GM21576 (cell line): ENCODE measurements around the gene GOLGA8B.
"Not testable (repeated sequence)": the region's sequence is repeated elsewhere in the genome, so short reads cannot be mapped to it uniquely, and the experiment has no call there.

Experiments
- ATAC-seq: cut with Tn5 transposase; IDR thresholded peaks from one replicate; pipeline ENCODE4 v1.9.1; 2021; ENCODE audit warnings: mild to moderate bottlenecking, moderate library complexity; ENCODE audit not compliant: unreplicated experiment

Gene GOLGA8B, protein sequence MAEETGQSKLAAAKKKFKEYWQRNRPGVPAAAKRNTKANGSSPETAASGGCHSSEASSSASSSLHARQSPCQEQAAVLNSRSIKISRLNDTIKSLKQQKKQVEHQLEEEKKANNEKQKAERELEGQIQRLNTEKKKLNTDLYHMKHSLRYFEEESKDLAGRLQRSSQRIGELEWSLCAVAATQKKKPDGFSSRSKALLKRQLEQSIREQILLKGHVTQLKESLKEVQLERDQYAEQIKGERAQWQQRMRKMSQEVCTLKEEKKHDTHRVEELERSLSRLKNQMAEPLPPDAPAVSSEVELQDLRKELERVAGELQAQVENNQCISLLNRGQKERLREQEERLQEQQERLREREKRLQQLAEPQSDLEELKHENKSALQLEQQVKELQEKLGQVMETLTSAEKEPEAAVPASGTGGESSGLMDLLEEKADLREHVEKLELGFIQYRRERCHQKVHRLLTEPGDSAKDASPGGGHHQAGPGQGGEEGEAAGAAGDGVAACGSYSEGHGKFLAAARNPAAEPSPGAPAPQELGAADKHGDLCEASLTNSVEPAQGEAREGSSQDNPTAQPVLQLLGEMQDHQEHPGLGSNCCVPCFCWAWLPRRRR

DNA sequence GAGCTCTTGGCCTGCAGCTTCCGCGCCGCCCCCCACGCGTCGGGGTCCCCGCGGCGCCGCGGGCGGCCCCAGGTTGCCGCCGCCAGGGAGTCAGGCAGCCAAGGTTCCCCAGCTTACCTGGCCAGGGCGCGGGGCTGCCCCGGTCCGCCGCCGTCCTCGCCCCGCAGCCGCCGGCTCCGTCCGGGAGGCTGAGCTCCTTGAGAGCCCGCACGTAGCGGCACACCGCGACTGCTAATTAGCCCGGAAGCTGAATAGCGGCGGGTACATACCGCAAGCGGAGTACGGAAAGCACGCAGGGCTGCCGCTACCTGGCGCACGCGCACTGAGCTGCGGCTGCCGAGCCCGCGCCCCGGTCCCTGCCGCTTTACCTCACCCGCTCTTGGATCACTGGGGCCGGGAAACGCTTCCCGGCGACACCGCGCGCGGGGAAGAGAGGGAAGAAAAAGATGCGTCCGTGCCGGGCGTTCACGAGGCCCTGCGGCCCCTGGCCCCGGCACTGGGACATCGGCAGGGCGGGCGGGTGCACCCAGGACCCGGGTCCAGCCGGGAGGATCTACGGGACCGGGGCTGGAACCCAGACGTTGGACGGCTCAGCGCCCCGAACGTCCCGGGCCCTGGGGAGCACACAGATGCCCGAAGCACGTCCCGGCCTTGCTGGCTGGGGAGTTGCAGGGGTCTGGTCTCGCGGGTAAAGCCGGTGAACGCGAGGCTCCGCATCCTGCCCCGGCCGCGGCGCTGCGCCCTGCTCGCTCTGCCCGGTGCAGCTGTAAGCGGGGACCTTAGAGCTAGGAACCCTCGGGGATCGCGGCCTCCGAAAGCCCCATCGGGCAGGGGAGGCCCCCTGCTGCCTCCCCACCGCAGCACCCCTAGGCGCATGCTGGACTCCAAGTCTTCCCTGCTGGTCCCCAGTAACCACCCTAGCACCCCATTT is at the start of gene GOLGA8B:
Gene GOLGA8B (minus strand): TSS at position 253 of the 931 bp plus-strand sequence. CDS start 47,739 bp downstream, outside the sequence.
- peak; percentile 65 for ATAC-seq

- not testable (repeated sequence) for ATAC-seq
These were observed 49.7 kb upstream of the GOLGA8B start for GRCh38 chr15:34633165-34633564.

DNA sequence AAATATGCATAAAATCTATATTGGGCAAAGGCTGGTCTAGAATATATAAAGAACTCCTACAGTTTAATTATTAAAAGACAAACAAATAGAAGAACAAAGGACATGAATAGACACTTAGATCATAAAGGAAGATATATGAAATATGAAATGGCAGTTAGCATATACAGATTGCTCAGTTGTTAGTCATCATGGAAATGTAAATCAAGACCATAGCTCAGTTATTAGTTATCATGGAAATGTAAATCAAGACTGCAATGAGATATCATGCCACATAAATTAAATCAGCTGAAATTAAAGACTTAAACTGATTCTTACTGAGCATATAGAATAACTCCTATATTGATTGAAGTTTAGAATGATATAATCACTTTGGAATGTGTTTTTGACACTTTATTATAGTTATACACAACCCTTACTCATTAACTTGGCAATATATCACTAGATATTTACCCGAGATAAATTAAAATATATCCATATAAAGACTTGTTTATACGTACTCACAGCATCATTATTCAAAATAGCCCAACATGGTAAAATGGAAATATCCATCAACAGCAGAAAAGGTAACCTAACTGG is 45.2 kb upstream of the GOLGA8B start:
- ATAC-seq: no peak

GRCh38 chr15:34625007-34625406 is 41.6 kb upstream of the GOLGA8B start:
- no peak for ATAC-seq

DNA sequence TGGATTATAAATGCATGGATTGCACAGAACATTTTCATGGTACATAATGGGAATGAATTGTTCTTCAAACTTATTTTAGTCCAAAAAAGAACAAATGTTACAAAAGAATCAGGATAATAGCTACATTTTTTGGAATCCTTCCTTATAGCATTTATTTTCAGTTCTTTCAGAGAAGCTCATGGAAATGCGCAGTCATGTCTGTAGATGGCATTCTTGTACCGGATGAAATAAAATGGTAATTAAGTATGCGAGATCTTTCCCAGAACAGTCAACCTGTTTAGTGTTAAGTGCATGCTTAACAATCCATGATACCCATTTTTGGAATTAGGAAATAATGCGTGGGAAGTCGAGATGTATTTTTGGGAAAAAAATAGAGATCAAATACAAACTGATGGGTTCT is 38.2 kb upstream of the GOLGA8B start:
- no peak for ATAC-seq

DNA sequence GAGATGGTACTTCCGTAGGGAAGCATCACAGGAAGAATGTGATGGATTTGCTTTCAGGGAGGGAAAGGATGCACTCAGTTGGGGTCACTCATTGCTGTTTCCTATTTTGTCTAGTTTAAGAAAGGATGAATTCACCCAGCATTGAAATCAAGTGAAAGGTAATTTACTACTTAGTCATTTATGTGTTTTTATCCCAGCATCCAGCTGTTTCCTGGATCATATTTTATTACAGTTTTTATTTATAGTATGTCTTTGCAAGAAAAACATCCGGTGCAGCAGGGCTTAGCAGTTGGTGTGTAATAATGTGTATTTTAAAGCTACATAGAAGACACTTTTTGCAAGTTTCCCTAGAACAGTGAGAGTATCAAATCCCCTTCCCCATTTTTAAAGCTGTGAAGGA is 37.4 kb upstream of the GOLGA8B start:
- ATAC-seq: no peak

DNA sequence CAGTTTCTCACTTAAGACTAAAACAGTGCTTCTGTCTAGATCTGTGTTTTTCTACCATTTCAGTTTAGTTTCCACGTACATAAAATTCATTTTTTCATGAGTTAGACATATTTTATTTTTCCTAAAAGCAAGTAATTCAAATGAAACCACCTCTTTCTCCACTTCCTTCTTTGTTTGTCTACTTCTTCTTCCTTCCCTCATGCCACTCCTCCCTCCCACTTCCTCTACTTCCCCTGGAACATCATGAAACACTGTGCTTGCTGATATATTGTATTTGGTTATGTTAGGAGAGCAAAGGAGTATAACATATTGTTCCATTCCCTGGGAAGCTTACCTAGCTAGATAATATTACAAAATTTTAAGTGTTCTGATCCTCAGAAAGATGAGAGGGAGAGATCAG is 36.7 kb upstream of the GOLGA8B start:
- ATAC-seq: no peak

DNA sequence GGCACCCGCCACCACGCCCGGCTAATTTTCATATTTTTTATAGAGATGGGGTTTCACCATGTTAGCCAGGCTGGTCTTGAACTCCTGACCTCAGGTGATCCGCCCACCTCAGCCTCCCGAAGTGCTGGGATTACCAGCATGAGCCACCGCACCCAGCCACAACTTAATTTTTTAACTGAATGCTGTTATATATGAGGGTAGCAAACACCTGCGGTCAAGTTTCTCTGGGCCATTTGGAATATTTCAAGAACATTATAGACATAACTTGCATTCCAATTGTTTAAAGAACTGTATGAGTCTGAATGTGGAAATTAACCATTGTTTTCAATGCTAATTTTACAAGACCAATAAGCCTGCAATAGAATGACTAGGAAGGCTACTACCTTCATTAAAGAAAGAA is 35.7 kb upstream of the GOLGA8B start:
- ATAC-seq: no peak

DNA sequence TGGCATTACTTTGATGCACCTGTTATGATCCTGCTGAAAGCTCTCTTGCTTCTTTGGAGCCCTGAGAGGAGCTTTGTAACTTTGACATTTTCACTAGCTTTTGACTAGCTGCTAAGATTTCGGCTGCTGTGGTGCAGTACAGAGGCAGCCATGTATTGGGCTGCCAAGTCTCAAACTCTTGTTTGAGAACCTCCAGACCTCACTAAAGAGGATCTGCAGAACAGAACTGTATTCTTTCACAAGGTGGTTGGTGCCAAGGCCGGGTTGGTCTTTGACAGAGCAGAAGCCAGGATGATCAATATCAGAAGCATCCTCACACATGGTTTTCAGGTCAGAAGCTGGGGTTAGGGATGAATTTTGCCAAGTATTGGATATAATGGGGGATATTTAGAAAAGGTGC is 34.6 kb upstream of the GOLGA8B start:
- ATAC-seq: no peak

GRCh38 chr15:34616613-34617012 is 33.2 kb upstream of the GOLGA8B start:
- no peak for ATAC-seq

DNA sequence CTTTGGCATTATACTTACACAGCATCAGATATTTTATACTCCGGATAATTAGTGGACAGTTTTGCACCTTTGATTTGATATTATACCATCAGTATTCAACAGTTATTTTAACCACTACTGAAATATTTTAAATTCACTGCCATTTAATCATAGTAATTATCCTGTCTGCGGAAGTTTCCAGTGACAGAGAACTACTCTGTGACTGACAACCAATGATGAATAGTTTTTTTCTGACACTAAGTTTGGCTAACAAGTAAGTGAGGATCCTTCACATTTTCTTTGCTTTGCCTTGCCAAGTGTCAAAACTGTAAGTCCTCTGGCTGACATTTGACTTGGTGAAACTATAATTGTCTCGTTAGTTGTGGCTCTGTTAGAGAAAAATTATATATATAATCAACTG is 30.5 kb upstream of the GOLGA8B start:
- ATAC-seq: no peak

DNA sequence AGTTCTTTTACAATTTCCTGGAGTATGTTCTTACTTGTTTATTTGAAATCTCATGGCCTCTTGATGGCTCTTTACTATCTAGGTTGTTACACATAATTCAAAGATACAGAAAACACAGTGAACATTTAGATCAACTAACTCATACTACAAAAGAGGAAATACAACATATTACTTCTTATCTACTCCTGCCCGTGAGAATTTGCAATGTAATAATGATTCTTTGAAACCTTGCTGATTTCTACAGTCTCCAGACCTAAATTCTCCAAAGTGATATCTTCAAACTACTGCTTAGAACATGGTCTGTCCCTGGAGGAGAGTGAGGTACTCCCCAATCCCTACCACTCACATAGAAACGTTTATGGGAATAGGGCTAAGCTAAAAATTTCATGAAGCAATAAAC is 29.9 kb upstream of the GOLGA8B start:
- no peak for ATAC-seq

DNA sequence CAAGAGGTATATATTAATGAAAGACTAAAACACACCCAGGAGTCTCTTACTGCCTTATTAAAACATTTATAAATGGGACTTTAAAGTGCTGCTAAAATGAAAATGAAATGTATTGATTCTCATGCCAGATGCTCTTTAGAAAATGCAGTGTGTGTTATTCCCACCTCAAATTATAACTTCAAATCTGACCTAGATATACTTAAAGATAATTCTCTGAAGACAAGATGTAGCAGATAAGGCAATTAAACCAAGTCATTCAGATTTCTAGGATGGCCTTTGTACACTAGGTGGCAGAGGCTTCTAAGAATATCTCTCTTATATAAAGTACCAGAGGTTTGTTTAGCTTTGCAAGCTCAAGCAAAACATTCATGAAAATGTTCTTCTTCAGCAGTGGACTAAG is 26.9 kb upstream of the GOLGA8B start:
- ATAC-seq: no peak

DNA sequence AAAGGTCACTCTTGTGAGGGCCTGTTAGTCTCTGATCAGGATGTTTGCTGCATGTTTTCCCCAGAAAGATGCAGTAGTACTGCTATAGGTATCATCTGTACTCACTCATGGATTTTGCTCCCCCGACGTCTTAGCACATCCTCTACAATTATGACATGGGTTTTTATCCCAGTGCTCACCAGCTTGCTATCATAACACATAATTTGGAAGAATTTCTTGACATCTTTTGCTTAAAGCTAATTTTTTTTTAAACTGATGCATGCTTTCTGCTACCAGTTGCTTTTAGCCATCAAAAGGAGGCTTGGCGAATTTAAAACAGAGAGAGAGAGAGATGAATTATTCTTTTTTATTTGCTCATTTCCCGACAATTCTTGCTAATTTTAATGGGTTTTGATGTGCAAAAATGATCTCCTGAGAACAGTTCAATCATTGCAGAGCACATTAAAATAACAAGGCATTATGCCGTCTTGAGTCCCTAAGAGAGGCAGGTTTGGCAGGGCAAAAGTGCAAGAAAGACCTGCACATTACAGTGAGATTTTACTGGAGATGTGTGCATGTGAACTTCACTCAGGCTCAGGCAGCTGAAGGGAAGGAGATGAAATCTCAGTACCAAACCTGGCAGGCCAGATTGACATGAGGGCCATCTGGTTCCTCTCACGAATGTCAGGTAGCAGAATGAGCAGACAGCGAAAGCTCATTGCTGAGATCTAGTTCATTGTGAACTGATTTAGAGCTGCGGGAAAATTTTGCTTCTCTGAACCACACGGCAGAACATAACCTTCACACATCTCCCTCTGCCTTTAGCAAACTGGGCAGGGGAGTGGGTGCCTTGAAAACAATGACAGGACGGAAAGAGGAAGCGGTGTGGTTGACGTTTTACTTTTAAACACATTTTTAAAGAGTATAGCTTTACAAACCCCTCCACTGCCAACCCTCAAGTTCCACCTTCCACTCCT is 25.9 kb upstream of the GOLGA8B start:
- no peak for ATAC-seq

DNA sequence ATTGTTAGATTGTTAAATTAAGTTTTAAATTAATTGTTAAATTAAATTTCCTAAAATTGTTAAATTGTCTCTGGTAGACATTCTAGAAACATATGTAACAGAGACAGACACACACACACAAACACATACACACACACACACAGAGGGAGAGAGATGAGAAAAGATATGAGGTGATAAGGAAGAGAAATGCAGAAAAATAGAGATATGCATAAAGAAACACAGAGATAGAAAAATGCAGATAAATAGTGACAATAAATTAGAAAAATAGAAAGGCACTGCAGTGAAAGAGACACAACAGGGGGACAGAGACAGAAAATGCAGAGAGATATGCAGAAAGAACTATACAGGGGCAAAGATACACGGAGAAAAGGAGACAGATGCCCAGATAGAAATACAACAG is 25.1 kb upstream of the GOLGA8B start:
- no peak for ATAC-seq

GRCh38 chr15:34607832-34608231 is 24.4 kb upstream of the GOLGA8B start:
- ATAC-seq: no peak

DNA sequence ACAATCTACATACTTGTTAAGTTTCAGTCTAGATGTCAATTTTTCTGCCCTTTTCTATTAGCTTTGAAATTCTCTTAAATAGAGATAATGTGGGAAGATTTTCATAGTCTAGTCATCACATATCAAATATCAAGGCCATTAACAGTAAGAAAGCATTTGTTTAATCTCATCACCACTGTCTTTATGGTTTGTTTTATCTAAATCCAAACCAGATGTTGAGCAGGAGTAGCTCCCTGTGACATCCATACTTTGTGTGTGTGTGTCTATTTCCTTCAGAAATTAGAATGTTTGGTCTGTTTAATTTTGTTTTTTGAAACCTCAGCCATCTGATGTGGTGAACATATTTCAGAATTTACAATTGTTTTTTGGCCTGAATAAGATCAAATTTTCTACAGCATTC is 23.1 kb upstream of the GOLGA8B start:
- ATAC-seq: no peak

DNA sequence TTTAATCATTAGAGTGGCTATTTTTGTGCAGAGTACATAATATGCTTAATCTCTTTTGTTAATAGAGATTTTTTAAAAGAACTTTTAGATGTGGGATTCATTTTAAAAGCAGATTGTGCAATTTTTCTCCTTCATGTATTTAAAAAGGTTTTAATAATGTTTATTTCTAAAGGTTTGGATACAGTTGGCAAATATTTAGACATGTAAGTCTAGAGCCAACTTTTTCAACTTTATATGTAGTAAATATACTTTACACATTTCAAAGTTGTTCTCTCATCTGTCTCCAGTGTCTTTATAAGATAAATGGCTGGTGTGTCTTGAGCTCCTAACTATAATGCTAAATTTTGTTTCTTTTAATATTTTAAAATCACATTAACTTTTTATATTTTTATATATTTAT is 22.7 kb upstream of the GOLGA8B start:
- no peak for ATAC-seq

GRCh38 chr15:34603095-34603494 is 19.6 kb upstream of the GOLGA8B start:
- ATAC-seq: no peak

DNA sequence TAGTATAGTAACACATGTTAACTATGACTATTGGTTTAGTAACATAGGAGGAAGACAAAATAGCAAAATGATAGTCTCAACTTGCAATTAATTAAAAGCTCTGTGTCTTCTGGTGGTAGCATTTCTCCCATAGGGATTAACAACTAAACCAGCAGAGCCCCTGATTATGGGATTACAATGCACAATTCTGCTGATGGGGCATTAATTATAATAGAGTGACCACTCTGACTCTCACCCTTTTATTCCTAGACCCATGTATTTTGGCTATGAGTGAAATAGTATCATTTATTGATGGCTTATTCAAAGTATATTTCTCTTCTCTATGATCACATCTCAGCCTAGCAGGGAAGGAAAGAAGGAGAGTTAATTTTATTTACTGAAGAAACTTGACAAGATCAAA is 17.5 kb upstream of the GOLGA8B start:
- no peak for ATAC-seq
